HL-60/S4 treated with retinoic acid at 250 ng/mL for 4 days and 3 days (cell line): ENCODE results near the gene UPK3B.
"Not testable (repeated sequence)": the region's sequence is repeated elsewhere in the genome, so short reads cannot be mapped to it uniquely, and the experiment has no call there.

Experiments used
- in situ Hi-C: fragments of 300-500 bp; cut with MboI; formaldehyde crosslinking; loops from 2 replicates; pipeline ENCODE4 v1.7.0; 2022; ENCODE audit warnings: low sequenced_read_pairs

The UPK3B gene

DNA sequence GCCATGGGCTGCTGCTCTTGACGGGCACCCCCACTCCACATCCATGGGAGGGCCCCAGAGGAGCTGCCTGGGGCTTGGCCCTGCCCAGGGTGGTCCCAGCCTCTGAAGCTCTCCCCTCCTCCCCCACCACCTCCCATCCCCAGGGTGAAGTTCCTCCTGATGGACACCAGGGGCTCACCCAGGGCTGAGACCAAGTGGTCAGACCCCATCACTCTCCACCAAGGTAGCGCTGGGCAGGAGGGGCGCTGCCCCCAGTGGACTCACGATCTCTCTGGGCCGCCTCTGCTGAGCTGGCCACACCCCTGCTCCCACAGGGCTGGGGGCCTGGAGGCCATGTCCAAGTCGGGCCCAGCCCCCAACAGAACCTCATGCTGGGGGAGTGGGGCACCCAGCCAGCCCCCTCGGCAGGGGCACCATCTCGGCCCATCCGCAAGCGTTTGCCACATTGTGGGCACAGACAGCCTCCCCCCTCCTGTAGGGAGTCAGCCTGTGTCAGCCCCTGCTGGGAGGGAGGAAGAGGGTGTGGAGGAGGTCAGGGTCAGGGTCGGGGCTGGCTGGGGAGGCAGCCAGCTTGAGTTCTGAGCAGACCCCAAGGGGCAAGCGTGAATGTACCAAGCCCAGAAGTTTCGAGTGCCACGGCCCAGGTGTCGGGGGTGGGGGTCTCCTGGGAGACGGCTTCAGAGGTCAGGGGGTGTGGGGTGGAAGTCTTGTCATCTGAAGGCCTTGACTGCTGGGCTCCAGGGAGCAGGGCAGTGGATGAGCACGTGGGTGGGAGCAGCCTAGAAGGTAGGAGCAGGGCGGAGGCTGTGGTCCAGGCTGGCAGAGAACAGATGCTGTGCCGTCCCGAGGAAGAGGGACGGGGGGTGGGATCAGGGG is 2.8 kb downstream of the UPK3B start:
- in situ Hi-C loops: no loop called here

DNA sequence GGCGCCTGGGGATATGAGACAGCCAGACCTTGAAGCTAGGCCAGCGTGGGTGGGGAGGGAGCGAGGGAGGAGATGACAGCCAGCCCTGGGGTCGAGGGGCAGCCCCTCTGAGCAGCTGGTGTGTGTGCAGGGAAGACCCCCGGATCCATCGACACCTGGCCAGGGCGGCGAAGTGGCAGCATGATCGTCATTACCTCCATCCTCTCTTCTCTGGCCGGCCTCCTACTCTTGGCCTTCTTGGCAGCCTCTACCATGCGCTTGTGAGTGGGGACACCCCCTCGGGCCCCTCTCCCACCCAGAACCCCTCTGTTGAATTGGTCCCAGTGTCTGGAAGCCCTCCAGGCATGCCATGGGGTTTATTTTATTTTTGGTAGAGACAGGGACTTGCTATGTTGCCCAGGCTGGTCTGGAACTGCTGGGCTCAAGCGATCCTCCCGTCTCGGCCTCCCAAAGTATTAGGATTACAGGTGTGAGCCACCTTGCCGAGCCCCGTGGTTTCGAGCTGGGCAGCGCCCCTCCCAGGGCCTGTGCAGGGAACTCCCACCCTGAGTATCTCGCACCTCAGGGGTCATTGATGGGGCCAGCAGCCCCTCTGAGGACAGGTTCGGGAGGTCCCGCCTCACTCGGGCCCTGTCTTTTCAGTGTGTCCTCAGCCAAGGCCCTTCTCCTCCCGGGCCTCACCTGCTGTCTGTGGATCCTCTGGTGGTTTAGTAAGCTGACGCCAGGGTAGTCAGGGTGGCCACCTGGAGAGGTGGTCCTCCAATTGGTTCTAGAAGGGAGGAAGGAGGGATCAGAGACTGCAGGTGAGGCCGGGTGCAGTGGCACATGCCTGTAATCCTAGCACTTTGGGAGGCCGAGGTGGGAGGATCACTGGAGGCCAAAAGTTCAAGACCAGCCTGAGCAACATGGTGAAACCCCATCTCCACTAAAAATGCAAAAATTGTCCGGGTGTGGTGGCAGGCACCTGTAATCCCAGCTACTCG is 3.8 kb downstream of the UPK3B start:
- in situ Hi-C loops: no loop called here

DNA sequence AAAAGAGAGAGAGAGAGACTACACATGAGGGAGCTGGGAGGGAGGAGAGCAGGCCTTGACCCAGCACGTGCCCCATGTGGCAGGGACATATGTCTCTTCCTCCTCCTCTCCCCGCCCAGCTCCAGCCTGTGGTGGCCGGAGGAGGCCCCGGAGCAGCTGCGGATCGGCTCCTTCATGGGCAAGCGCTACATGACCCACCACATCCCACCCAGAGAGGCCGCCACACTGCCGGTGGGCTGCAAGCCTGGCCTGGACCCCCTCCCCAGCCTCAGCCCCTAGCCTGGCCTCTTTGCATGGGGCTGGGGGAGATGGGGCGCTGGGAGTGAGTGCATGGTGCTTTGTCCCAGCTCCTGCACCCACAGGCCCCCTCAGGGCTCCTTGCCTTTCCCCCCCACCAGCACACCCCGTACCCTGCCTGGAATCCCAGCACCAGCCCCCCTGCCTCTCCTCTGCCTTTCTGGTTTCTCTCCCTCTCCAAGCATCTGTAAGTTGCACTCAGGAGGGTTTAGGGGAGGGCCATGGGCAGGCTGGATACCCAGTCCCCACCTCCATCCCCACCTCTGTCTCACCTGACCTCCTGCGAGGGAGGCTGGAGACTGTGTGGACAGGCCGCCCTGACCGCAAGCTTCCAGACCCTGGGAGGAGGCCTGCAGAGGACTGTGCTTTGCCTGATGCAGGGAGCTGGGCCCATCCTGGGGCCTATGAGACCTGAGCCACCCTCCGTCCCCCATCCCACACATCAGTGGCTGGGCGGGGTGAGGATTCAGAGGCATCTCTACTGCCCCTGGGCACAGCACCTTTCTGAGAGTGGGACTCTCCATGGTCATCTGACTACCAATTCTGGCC is 4.8 kb downstream of the UPK3B start:
- in situ Hi-C loops: no loop called here

DNA sequence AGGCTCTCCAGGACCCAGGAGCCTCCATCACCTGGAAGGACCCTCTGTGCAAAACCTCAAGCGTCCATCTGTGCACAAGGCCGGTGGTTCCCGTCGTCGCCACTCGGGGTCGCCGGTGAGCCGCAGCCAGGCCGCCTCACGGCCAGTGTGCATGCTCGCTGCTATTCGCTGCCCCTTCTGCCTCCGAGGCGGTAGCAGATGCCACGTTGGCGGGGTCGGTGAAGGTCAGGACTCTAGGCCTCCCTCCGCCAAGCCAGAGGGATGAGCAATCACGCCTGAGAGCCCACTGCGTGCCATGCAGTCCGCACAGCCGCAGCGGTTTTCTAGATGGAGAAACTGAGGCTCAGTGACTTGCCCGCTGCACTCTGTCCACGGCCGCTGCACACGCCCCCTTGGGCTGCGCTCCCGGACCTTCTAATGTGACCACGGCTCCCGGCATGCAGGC is 5.7 kb downstream of the UPK3B start:
- in situ Hi-C loops: no loop called here

DNA sequence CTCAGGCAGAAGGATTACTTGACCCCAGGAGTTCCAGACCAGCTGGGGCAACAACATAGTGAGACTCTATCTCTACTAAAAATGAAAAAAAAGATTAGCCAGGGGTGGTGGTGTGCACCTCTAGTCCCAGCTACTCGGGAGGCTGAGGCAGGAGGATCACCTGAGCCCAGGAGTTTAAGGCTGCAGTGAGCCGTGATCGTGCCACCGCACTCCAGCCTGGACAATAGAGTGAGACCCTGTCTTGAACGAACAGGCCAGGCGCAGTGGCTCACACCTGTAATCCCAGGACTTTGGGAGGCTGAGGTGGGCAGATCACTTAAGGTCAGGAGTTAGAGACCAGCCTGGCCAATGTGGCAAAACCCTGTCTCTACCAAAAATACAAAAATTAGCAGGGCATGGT is 6.6 kb downstream of the UPK3B start:
- in situ Hi-C loops: not testable (repeated sequence)

DNA sequence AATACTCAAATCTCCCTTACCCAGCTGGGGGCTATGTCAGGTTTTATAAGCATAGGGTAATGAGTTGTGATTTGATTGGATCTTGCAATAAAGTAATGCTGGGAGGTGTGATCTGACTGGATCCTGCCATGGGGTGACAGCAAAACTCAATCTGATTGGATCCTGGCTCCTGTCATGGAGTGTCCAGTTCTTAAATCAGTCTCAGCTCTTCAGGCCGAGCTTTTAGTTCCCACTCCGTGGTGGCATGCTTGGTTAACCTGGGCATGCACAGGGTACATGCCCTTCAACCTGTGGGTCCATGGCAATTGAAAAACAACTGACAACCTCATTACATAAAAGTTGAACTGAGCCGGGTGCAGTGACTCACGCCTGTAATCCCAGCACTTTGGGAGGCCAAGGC is 15.8 kb downstream of the UPK3B start:
- in situ Hi-C loops: not testable (repeated sequence)

DNA sequence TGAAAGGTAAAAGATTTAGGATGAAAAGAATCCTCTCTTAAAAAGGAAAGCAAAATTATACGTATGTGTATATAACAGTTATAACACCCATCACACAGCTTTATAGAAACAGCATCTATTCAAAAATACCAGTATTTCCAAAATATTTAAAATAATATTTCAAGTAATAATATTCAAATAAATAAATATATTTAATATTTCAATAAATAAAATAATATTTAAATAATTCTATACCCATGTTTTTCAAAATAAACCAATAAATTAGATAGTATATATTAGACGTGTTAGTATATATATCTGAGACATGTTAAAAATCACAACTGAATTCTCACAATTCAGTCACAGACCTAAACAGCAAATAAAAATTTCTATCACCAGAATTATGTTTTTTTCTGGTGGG is 21.3 kb downstream of the UPK3B start:
- in situ Hi-C loops: not testable (repeated sequence)

DNA sequence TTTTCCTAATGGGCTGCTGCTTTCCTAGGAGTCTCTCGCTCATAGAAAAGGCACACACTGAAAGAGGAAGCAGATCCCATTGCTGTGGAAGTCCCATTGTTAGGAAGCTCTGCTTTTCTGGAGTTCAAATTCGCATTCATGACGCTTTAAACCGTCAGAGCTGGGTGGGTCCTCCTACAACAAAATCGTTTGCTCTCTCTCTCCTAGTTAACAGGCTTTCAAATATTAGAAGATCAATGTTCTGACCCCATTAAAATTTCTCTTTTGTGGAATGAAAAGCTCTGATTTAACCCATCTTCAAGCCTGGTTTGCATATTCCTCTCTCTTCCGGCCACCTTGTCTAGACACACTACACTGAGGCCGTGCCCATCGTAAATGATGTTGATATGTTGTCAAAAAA is 32.8 kb downstream of the UPK3B start, which contains the start of gene SPDYE16:
TSS of gene SPDYE16 (minus strand) at position 101 of the 400 bp plus-strand sequence. CDS start 1,838 bp downstream, outside the sequence.
- in situ Hi-C loops: not testable (repeated sequence)

DNA sequence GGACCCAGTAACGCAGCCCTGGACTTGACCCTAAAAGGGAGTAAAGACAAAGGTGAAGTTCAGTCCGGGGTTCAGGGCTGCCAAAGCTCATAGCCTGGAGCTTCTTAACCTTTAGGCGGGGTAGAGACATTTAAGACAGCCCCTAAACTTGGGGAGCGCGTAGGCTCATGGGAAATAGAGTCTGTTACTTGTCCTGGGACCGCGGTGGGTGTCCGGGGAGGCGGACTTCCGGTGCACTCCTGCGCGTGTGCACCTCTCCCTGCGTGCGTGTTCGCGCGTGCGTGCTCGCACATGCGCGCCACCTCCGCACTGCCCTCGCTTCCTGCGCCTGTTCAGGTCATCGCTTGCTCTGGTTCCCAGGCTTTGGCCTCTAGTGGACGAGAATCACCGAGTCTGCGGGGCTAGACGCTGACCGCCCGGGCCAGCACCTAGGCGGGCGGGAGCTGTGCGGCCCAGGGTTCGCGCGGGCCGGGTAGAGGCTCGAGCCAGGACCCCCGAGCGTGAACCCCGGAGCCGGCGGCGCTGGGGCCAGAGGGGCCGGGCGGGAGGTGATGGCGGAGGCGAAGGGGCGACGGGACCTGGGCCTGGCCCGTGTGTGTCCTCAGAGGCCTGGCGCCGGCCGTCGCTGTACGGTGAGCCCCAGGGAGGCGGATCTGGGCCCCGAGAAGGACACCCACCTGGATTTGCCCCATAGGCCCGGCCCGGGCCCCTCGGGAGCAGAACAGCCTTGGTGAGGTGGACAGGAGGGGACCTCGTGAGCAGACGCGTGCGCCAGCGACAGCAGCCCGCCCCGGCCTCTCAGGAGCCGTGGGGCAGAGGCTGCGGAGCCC is 38.9 kb downstream of the UPK3B start:
- in situ Hi-C loops: not testable (repeated sequence)

DNA sequence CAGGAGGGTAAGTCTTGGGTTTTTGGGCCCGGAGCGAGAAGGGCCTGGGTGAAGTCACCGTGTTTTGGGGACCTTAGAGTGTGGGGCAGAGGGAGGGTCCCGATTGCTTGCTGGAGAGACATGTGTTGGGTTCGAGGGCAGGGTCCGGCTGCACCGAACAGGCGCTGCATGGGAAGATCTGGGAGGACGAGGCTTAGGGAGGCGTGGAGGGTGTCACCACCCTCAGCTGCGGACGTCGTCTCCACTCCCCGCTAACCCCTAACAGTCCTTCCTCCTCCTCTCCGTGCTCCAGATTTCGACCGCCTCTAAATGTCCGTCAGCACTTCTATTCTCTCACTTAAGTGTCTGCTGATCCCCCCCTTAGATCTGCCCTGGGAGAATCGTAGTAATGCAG is 39.5 kb downstream of the UPK3B start:
- in situ Hi-C loops: not testable (repeated sequence)

DNA sequence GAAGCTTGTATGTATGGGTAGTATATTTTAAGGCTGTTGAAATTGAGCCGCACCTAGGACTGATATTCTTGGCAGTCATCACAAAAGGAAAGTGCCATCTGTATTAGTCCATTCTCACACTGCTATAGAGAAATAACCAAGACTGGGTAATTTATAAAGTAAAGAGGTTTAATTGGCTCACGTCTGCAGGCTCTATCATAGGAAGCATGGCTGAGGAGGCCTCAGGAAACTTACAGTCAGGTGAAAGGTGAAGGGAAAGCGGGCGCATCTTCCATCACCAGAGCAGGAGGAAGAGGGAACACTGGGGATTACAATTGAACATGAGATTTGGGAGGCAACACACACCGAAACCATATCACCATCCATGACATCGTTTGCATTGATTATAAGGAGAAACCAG is 41.6 kb downstream of the UPK3B start:
- in situ Hi-C loops: not testable (repeated sequence)

DNA sequence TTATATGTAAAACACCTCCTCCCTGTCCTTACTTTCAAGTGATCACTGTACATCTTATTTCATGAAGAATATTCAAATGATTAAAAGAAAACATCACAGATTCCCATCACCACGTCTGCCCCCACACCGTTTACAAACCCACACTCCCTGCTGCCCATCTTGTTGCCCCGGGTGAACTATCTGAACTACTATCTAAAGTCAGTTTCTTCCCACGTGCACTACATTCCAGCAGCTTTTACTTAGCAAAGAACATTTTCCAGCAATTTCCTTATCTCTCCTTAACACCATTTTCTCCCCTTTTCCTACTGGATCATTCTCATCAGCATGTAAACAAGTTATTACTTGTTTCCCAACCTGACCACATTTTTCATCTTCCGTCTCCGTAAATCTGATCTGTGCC is 49.3 kb downstream of the UPK3B start:
- in situ Hi-C loops: not testable (repeated sequence)

DNA sequence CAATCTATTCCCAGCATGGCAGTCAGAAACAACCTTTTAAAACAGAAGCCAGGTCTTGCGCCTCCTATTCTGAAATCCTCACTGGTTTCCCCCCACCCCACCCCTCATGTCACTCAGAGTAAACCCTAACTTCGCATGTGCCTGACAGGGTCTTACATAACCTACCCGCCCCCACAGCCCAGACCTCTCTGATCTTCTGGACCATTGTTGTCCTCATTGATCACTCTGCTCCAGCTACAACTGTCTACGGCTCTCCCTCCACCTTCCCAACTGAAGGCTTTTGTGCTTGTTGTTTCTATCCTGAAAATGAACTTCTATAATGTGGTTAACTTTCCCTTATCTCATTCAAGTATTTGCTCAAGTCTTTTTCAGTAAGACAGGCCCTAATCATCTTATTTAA is 49.8 kb downstream of the UPK3B start:
- in situ Hi-C loops: not testable (repeated sequence)

DNA sequence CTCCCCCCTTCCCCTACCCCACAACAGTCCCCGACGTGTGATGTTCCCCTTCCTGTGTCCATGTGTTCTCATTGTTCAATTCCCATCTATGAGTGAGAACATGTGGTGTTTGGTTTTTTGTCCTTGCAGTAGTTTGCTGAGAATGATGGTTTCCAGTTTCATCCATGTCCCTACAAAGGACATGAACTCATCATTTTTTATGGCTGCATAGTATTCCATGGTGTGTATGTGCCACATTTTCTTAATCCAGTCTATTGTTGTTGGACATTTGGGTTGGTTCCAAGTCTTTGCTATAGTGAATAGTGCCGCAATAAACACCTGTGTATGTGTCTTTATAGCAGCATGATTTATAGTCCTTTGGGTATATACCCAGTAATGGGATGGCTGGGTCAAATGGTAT is 51.0 kb downstream of the UPK3B start:
- in situ Hi-C loops: not testable (repeated sequence)

DNA sequence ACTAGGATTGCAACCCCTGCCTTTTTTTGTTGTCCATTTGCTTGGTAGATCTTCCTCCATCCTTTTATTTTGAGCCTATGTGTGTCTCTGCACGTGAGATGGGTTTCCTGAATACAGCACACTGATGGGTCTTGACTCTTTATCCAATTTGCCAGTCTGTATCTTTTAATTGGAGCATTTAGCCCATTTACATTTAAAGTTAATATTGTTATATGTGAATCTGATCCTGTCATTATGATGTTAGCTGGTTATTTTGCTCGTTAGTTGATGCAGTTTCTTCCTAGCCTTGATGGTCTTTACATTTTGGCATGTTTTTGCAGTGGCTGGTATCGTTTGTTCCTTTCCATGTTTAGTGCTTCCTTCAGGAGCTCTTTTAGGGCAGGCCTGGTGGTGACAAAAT is 54.6 kb downstream of the UPK3B start:
- in situ Hi-C loops: not testable (repeated sequence)
